Ishikawa (cell line): ENCODE results near the gene CACNA2D4.

Source experiments
- CEBPB ChIP-seq: IDR thresholded peaks from 2 replicates; pipeline ENCODE4 v1.6.1; 2012
- CREB1 ChIP-seq: IDR thresholded peaks from 2 replicates; pipeline ENCODE4 v1.6.1; 2012; ENCODE audit warnings: low read depth
- EP300 ChIP-seq: IDR thresholded peaks from 2 replicates; pipeline ENCODE4 v1.6.1; 2012; ENCODE audit warnings: borderline replicate concordance
- FOXM1 ChIP-seq: IDR thresholded peaks from 2 replicates; pipeline ENCODE4 v1.6.1; 2012; ENCODE audit warnings: low read depth, borderline replicate concordance
- MAX ChIP-seq: IDR thresholded peaks from 2 replicates; pipeline ENCODE4 v1.6.1; 2012
- RAD21 ChIP-seq: IDR thresholded peaks from 2 replicates; pipeline ENCODE4 v1.6.1; 2012; ENCODE audit warnings: low read depth
- TAF1 ChIP-seq: IDR thresholded peaks from 2 replicates; pipeline ENCODE4 v1.6.1; 2012; ENCODE audit warnings: low read depth, mild to moderate bottlenecking
- TEAD4 ChIP-seq: IDR thresholded peaks from 2 replicates; pipeline ENCODE4 v1.6.1; 2012
- YY1 ChIP-seq: IDR thresholded peaks from 2 replicates; pipeline ENCODE4 v1.6.1; 2012; ENCODE audit warnings: low read depth
- ZBTB7A ChIP-seq: IDR thresholded peaks from 2 replicates; pipeline ENCODE4 v1.6.1; 2012; ENCODE audit warnings: low read depth
- TF ChIP-seq, protein P1 (sequence below): IDR thresholded peaks from 2 replicates; pipeline ENCODE4 v1.6.1; 2012; ENCODE audit warnings: low read depth, mild to moderate bottlenecking
- TF ChIP-seq, protein P2 (sequence below): IDR thresholded peaks from 2 replicates; pipeline ENCODE4 v1.6.1; 2012

DNA sequence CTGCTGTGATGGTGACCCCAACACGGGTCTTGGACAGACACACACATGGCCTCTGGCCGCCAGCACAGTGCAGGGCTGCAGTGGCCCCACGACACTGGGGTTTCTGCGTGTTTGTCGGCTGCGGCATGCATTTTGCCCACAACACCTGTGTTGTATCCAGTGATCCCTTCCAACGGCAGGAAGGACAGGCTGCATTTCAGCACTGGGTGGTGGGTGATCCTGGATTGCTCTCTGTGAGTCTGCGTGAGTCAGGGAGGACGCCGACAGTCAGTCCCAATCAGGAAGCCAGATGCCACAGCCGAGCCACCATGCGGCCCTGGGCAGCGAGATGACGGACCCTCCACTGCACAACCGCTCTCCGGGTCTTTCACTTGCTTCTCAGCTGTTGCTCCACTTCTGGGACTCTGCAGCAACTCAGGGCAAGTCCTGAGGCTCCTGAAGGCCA, 77.4 kb downstream of the CACNA2D4 start:
- TF ChIP-seq YY1 = no peak
- TF ChIP-seq, protein P1, sequence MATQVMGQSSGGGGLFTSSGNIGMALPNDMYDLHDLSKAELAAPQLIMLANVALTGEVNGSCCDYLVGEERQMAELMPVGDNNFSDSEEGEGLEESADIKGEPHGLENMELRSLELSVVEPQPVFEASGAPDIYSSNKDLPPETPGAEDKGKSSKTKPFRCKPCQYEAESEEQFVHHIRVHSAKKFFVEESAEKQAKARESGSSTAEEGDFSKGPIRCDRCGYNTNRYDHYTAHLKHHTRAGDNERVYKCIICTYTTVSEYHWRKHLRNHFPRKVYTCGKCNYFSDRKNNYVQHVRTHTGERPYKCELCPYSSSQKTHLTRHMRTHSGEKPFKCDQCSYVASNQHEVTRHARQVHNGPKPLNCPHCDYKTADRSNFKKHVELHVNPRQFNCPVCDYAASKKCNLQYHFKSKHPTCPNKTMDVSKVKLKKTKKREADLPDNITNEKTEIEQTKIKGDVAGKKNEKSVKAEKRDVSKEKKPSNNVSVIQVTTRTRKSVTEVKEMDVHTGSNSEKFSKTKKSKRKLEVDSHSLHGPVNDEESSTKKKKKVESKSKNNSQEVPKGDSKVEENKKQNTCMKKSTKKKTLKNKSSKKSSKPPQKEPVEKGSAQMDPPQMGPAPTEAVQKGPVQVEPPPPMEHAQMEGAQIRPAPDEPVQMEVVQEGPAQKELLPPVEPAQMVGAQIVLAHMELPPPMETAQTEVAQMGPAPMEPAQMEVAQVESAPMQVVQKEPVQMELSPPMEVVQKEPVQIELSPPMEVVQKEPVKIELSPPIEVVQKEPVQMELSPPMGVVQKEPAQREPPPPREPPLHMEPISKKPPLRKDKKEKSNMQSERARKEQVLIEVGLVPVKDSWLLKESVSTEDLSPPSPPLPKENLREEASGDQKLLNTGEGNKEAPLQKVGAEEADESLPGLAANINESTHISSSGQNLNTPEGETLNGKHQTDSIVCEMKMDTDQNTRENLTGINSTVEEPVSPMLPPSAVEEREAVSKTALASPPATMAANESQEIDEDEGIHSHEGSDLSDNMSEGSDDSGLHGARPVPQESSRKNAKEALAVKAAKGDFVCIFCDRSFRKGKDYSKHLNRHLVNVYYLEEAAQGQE = no peak
- TF ChIP-seq EP300 = no peak
- no peak for TF ChIP-seq FOXM1
- TF ChIP-seq, protein P2, sequence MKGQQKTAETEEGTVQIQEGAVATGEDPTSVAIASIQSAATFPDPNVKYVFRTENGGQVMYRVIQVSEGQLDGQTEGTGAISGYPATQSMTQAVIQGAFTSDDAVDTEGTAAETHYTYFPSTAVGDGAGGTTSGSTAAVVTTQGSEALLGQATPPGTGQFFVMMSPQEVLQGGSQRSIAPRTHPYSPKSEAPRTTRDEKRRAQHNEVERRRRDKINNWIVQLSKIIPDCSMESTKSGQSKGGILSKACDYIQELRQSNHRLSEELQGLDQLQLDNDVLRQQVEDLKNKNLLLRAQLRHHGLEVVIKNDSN = no peak
- TF ChIP-seq MAX = no peak
- TF ChIP-seq ZBTB7A = no peak
- no peak for TF ChIP-seq TAF1
- no peak for TF ChIP-seq CEBPB
- no peak for TF ChIP-seq RAD21
- no peak for TF ChIP-seq TEAD4
- TF ChIP-seq CREB1 = no peak
